Liver (tissue), 9 donors: ENCODE data around the gene KIZ. TPM values are rescaled to one million over a fixed set of nuclear protein-coding genes. Genes with fewer than 3 reads are reported as not detected.

Source experiments
- DNase-seq: peaks from one replicate; pipeline ENCODE4 v3.0.0-alpha.2; 2017; ENCODE audit warnings: low spot score
- H3K27ac ChIP-seq, 2 donors: one replicate each; pipeline ENCODE4 v1.7.0; 2013; ENCODE audit warnings: inconsistent platforms in 2 of 2, low read length in 2 of 2, control low read depth in 1 of 2, low read depth in 1 of 2, mild to moderate bottlenecking in 1 of 2
- H3K27me3 ChIP-seq, 4 donors: one replicate each; pipeline versions ENCODE4 v1.6.1 to v1.7.0; 2013; ENCODE audit warnings: low read length in 3 of 4, inconsistent platforms in 1 of 4, mild to moderate bottlenecking in 1 of 4, moderate library complexity in 1 of 4; ENCODE audit not compliant: control insufficient read depth in 4 of 4, insufficient read depth in 4 of 4
- H3K36me3 ChIP-seq, 4 donors: one replicate each; pipeline versions ENCODE4 v1.6.1 to v1.7.0; 2013; ENCODE audit warnings: low read length in 3 of 4, mild to moderate bottlenecking in 3 of 4, low read depth in 1 of 4, moderate library complexity in 1 of 4; ENCODE audit not compliant: control insufficient read depth in 4 of 4, insufficient read depth in 3 of 4
- H3K4me1 ChIP-seq, 4 donors: one replicate each; pipeline versions ENCODE4 v1.6.1 to v1.7.0; 2013; ENCODE audit warnings: low read length in 3 of 4, mild to moderate bottlenecking in 3 of 4, moderate library complexity in 1 of 4; ENCODE audit not compliant: control insufficient read depth in 4 of 4, insufficient read depth in 4 of 4
- H3K4me3 ChIP-seq, 3 donors: one replicate each; pipeline versions ENCODE4 v1.6.1 to v1.7.0; 2013; ENCODE audit warnings: low read length in 3 of 3, control low read depth in 1 of 3, low read depth in 1 of 3, mild to moderate bottlenecking in 1 of 3
- H3K9ac ChIP-seq, 2 donors: one replicate each; pipeline ENCODE4 v1.7.0; 2013; ENCODE audit warnings: low read length in 2 of 2, mild to moderate bottlenecking in 2 of 2, moderate library complexity in 2 of 2, control low read depth in 1 of 2, low read depth in 1 of 2
- H3K9me3 ChIP-seq, 4 donors: one replicate each; pipeline versions ENCODE4 v1.6.1 to v1.7.0; 2013; ENCODE audit warnings: low read length in 3 of 4; ENCODE audit not compliant: control insufficient read depth in 4 of 4
- ATF3 ChIP-seq: IDR thresholded peaks from 2 replicates; pipeline ENCODE4 v1.6.1; 2016; ENCODE audit warnings: antibody characterized with exemption
- CTCF ChIP-seq: fragments of 150-350 bp; IDR thresholded peaks from 2 replicates; pipeline ENCODE4 v1.5.1; 2017; ENCODE audit warnings: improper control_type of control experiment, low read depth, low read length; ENCODE audit not compliant: missing input control
- EGR1 ChIP-seq, 2 donors: IDR thresholded peaks; 2 replicates each; pipeline ENCODE4 v1.6.1; 2016 to 2018; ENCODE audit warnings: antibody characterized with exemption in 2 of 2, low read depth in 2 of 2
- GABPA ChIP-seq, 2 donors: IDR thresholded peaks in 1 of 2; conservative IDR thresholded peaks in 1 of 2; 2 replicates each; pipeline ENCODE4 v1.6.1; 2016; ENCODE audit warnings: antibody characterized with exemption in 2 of 2, mild to moderate bottlenecking in 1 of 2, moderate library complexity in 1 of 2
- HNF4A ChIP-seq, 2 donors: conservative IDR thresholded peaks; 2 replicates each; pipeline ENCODE4 v1.6.1; 2016; ENCODE audit warnings: antibody characterized with exemption in 2 of 2, mild to moderate bottlenecking in 2 of 2
- HNF4G ChIP-seq: IDR thresholded peaks from 2 replicates; pipeline ENCODE4 v1.6.1; 2016; ENCODE audit warnings: antibody characterized with exemption
- MAX ChIP-seq: IDR thresholded peaks from 2 replicates; pipeline ENCODE4 v1.6.1; 2016; ENCODE audit warnings: antibody characterized with exemption
- NR2F2 ChIP-seq: IDR thresholded peaks from 2 replicates; pipeline ENCODE4 v1.6.1; 2016; ENCODE audit warnings: antibody characterized with exemption
- REST ChIP-seq: IDR thresholded peaks from 2 replicates; pipeline ENCODE4 v1.6.1; 2016; ENCODE audit warnings: antibody characterized with exemption, mild to moderate bottlenecking
- RXRA ChIP-seq, 2 donors: IDR thresholded peaks; 2 replicates each; pipeline ENCODE4 v1.6.1; 2017 to 2018; ENCODE audit warnings: antibody characterized with exemption in 2 of 2, mild to moderate bottlenecking in 1 of 2
- TAF1 ChIP-seq: conservative IDR thresholded peaks from 2 replicates; pipeline ENCODE4 v1.6.1; 2016; ENCODE audit warnings: antibody characterized with exemption, mild to moderate bottlenecking
- YY1 ChIP-seq: IDR thresholded peaks from 2 replicates; pipeline ENCODE4 v1.6.1; 2016; ENCODE audit warnings: antibody characterized with exemption, mild to moderate bottlenecking
- ZBTB33 ChIP-seq: IDR thresholded peaks from 2 replicates; pipeline ENCODE4 v1.6.1; 2016; ENCODE audit warnings: antibody characterized with exemption
- WGBS: extraction: QIAGEN DNeasy Blood & Tissue Kit; methylation state at CpG from one replicate; pipeline ENCODE4 v1.1.7; 2013; 5-methylcytosine and 5-hydroxymethylcytosine counted together
- polyA plus RNA-seq, 2 donors: library from polyadenylated mRNA; stranded (reverse) in 1 of 2; unstranded in 1 of 2; fragments of 200-250 nt in 1 of 2; fragments of >200 nt in 1 of 2; fragmentation: Nextera tagmentation in 1 of 2; extraction: Ambion mirVana in 1 of 2; gene quantifications; one replicate each; pipeline versions ENCODE4 v1.2.1 to v1.2.3, GENCODE V29; 2013 to 2015
- total RNA-seq, 2 donors: library from RNA; depleted of rRNA; stranded (reverse); fragments of >200 nt; gene quantifications; one replicate each; pipeline ENCODE4 v1.2.3, GENCODE V29; 2014
- donor health status: healthy.
- donor health status: healthy.
- donor health status: healthy.
- donor health status: healthy.
- donor health status: healthy.

The KIZ gene
- total and polyA plus RNA-seq, 4 donors, result 3.0 to 9.5 (median 5.2) TPM

GRCh38 chr20:21206584-21206983 lies 80.7 kb downstream of the KIZ start (continued):
- TF ChIP-seq GABPA (IDR thresholded peaks at IDR 0.05 in 1 of 2, conservative IDR thresholded peaks at IDR 0.05 in 1 of 2) (no peak), YY1 (no peak), RXRA (IDR thresholded peaks at IDR 0.05) (no peak), CTCF (no peak), EGR1 (IDR thresholded peaks at IDR 0.05; ENCODE audit: low read depth in 2 of 2) (no peak), NR2F2 (no peak)

- DNase-seq, result no peak
- H3K36me3 ChIP-seq, result peaks cover 0 to 3% (median under 1%) of the 10 kb centered on the region in 4 donors
- 84% methylated on average over 3 of the region's 3 CpGs for WGBS
These were observed 83.1 kb downstream of the KIZ start for GRCh38 chr20:21208999-21209398.

More at GRCh38 chr20:21208999-21209398, 83.1 kb downstream of the KIZ start:
- no peak overlapping the region for H3K4me3 ChIP-seq
- H3K27ac ChIP-seq, result no peak overlapping the region
- TF ChIP-seq HNF4G (no peak), REST (no peak), NR2F2 (no peak), ZBTB33 (no peak), GABPA (IDR thresholded peaks at IDR 0.05 in 1 of 2, conservative IDR thresholded peaks at IDR 0.05 in 1 of 2) (no peak), MAX (no peak), TAF1 (no peak), CTCF (no peak), HNF4A (conservative IDR thresholded peaks at IDR 0.05) (no peak), YY1 (no peak), RXRA (IDR thresholded peaks at IDR 0.05) (no peak), ATF3 (no peak), EGR1 (IDR thresholded peaks at IDR 0.05; ENCODE audit: low read depth in 2 of 2) (no peak)
- H3K27me3 ChIP-seq, result no peaks in the 10 kb centered on the region
- H3K9me3 ChIP-seq, result no peaks in the 10 kb centered on the region
- no peaks in the 10 kb centered on the region for H3K4me1 ChIP-seq
- no peak overlapping the region for H3K9ac ChIP-seq
